ENCODE results near the gene PLXNC1.
A peak's percentile ranks its signal among the peaks of the same experiment; 100 is the strongest.

Gene PLXNC1

DNA sequence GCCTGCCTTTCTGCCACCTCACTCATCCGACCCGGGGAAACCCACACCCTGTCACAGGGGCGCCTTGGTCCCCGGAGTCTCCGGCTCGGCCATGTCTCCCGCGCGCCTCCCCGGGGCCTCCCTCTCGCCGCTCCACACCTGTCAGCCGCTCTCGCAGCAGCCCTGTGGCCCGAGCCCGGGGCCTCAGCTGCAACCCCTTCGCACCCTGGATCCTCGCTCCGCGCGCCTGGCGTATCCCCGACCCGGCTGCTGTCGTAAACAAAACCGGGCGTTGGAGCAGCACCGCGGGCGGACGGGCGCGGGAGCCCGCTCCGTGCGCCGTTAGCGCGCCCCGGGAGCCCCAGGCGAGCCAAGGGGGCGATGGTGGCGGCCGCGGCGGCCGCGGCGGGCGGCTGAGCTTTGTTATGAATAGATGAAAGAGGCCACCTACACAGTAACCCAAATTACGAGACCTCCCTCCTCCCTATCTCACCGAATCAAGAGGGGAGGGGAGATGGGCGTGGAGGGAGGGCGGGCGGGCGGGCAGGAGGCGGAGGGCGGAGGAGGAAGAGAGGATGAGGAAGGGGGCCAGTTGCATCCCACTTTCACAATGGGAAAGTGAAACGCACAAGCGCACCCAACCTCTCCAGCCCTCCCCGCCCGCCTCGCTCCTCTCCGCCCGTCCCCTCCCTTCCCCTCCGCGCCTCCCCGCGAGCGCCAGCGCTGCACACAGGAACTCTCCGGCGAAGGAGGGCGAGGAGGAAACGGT lies at the start of gene PLXNC1:
Gene PLXNC1 (plus strand): TSS at position 587 of the 748 bp plus-strand sequence. CDS start 395 bp downstream, outside the sequence.
- peak; percentile 59 for DNase-seq

DNA sequence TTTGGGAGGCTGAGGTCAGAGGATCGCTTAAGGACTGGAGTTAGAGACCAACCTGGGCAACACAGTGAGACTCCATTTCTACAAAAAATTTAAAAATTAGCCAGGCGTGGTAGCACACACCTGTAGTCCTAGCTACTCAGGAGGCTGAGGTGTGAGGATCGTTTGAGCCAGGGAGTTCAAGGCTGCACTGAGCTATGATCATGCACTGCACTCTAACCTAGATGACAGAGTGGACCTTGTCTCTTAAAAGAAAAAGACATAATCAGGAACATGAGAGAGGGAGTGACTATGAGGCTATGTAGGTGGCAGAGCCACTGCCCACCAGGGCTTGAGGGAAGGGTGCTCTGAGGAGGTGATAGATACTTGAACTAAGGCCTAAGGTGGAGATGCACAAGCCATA lies 49.2 kb upstream of the PLXNC1 start:
- no peak for DNase-seq

DNA sequence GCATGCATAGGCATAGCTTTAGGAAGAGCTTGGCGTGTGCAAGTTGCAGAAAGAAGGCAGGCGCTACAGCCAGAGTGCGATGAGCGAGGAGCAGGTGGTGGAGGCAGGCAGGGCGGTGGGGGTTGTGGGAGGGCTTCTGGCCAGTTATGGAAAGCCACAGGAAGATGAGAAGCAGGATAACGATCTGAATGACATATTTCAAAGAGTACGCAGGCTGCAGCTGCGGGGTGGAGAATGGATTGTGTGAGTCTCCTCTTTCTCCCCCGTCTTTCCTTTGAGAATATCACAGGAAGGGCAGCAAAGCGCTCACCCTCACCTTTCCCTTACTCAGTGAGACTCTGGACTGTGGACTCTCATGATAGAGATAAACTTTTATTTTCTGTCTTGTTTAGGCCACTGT lies 48.7 kb upstream of the PLXNC1 start:
- peak; percentile 36 for DNase-seq

DNA sequence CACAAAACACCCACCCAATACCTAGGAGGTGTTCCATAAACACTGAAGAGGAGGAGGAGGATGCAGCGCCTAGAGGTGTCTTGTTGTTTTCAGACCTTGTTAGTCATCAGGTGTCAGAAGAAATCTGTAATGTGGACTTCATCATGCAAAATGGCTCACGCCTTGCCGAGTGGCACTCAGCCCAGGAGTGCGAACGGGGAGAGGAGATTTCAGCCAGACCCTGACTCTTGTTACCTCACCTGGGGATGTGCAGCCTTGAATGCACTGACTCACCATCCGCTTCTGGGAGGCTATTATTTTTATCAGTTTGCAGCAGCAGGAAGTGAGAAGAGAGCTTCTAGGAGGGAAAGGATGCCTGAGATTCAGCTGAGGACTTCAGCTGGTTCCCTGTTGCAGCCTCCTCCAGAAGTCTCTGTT lies 48.2 kb upstream of the PLXNC1 start:
- no peak for DNase-seq

DNA sequence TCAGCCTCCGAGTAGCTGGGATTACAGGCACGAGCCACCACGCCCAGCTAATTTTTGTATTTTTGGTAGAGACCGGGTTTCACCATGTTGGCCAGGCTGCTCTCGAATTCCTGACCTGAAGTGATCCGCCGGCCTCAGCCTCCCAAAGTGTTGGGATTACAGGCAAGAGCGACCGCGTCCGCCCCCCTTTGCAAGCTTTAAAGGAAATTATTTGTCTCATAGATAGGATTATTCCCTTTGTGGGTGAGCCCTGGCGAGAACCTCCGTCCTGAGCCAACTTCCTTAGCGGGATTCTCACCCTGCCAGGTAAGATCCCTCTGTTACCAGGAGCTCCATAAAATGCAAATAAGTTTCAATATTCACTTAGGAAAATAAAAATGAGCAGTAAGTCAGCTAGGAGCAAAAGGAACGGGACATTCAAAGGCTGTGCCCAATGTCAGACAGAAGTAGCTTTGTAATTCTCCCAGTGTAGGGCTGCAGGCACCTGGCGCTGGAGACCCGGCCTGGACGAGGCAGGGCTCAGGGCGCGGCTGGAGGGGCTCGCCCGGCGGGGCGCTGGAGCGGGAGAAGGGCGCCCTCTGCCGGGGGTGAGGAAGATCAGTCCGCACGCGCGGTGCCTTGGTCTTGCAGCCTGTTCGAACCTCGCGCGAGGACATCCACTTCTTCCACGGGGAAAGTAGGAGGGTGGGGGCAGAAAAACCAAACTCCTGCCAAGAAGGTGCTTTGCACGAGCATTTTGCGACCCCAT lies 47.2 kb upstream of the PLXNC1 start:
- peak; percentile 79 for DNase-seq

DNA sequence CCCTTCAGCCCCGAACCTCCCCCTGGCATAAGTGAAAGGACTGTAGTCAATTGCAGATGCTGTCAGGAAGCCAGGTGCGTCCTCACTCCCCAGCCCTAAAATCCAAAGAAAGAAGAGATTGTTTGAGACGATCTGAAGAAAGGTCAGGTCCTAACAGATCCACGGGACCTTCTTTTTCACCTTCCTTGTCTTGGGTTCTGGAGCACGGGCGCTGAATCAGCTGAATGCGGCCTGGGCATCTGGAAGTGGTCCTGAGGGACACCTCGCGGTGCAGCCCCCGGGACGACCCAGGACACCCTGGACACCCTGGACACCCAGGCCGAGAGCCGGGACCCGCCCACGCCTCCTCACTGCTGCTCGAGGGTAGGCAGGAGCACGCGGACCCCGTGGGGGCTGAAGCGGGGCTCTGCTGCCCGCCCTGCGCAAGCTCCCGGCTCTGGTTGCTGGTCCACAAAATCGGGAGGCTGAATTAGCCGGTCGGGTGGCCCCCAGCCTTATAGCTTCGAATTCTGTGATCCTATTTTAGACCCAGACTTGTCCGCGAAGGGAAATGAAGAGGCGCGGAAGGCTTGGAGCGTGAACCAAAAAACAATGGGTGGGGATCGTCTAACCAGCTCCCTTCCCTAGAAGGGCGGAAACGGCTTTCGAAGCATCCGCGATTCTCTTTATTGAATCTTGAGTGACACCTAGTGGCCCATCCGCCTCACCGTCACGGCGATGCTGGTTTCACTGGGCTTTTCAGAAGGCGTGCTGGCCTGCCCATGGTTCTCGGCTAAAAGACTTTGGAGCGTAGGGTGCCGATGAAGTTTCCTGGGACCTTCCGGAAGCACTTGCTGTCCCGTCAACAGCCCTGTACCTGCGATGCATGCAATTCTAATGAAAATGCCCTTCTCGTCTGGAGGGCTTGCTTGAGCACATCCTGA lies 46.4 kb upstream of the PLXNC1 start:
- DNase-seq, result peak; percentile 83

DNA sequence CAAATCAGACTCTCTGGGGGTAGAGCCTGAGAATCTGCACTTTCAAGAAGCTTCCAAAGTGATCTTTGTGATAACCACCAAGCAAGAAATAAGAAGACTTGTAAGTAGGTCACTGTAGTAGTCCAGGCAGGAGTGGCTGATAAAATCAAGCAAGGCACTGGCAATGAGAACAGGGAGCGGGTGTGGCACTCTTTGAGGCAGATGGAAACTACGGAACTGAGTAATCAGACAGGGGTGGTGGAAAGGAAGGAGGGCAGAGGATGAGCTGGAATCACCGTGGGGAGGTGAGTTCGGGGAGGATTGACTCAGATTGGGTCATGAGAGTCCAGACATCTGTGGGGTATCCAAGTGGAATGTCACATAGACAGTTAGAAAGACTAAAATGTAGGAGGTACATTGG lies 44.4 kb upstream of the PLXNC1 start:
- DNase-seq, result no peak

DNA sequence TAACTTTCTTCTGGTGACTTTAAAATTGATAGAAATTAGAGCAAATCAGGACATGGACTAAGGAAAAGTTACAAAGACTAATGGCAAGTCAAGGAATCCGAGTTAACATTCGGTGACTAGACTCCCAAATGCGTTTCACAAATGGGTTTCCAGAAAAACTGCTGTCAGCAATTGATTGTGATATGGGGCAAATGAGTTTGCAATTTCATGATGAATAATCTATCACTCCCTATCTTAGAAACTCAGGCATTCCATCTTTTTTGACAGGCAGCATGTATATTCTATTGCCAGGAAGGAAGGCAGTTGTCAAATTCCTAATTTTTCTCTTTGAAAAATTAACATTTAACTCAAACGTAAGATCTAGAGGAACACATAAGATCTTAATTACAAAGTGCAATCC lies 40.5 kb upstream of the PLXNC1 start:
- DNase-seq, result no peak

DNA sequence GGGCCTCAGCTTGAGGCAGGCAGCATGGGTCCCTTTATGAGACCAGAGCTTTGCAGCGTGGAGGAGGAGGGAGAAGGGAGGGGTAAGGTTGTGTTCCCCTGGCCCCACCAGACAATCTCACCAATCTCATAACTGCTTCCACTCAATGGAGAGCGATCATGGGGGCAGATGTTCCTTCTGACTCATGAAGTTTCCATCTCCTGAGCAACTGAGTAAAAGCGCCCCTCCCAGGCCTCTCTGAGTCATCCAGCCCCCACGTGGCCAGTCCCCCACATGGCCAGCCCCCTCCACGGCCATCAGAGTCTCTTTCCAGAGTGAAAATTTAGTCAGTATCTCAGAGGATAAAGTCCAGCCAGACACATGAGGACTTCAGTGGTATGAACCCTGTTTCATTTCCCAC lies 39.2 kb upstream of the PLXNC1 start:
- no peak for DNase-seq

DNA sequence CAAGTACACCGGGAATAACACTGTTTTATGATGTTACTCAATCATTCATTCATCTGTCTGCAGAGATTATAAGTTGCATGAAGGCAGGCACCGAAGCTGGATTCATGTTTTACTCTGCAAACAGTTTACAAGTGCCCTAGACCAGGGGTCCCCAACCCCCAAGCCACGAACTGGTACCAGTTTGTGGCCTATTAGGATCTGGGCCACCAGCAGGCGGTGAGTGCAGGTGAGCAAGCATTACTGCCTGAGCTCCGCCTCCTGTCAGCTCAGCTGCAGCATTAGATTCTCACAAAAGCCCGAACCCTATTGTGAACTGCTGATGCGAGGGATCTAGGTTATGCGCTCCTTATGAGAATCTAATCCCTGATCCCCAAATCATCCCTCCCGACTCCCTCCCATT lies 38.1 kb upstream of the PLXNC1 start:
- DNase-seq, result no peak

DNA sequence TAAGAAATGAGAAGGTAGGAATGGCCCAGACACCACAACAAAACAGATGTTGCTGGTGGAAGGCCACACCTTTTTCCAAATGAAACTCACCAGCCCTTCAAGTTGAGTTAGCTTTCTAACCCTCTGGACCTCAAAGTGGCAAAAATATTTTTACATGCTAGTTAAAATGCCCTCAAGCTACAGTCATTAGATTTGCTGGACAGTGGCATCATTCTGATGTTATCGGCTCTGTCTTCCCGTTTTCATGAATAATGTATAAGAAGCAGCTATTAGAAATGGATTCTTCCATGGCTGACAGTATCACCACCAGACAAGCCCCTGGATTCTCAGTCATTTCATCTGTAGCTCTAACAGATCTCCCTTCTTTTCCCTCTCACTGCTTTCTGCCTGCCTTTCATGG lies 37.1 kb upstream of the PLXNC1 start:
- no peak for DNase-seq

DNA sequence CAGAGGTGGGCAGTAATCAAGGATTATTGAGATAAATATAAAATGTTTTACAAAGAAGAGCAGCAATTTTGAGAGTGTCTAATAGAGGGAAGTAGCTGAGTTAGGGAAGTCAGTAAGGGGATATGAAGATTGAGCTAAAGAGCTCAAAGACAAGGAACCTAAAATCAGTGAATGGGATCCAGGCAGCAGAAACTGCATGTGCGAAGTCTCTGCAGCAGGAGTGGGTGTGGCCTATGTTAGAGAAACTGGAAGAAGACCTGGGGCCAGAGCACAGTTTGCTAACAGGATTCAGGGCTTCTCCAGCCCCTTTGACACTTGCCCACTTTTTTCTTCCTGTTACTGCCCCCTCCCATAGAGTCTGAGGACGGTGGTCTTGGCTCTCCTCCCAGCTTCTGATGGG lies 36.3 kb upstream of the PLXNC1 start:
- no peak for DNase-seq

DNA sequence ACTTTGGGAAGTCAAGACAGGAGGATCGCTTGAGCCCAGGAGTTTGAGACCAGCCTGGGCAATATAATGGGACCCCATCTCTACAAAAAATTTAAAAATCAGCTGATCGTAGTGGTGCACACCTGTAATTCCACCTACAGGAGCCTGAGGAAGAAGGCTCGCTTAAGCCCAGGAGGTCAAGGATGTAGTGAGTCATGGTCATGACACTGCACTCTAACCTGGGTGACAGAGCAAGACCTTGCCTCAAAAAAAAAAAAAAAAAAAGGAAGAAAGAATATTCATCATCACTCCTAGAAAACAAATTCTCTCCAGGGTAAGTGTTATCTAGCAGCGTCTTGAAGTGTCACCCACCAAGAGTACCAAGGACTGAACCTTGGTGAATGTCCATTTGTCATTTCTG lies 34.2 kb upstream of the PLXNC1 start:
- no peak for DNase-seq

DNA sequence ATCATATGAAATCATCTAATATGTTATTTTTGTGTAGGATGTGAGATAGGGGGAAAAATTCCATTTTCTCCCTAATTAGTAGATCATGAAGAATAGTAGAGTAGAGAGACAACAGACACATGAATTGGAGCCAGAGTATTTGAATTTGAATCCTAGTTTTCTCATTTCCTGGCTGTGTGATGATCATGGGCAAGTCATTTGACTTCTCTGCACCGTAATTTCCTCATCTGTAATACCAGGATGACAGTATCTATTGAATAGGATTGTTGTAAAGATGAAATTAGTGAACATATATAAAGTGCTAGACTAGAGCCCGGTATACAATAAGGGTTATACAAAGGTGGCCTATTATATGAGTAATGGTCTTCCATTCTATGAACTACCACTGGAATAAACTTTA lies 32.2 kb upstream of the PLXNC1 start:
- DNase-seq, result no peak

DNA sequence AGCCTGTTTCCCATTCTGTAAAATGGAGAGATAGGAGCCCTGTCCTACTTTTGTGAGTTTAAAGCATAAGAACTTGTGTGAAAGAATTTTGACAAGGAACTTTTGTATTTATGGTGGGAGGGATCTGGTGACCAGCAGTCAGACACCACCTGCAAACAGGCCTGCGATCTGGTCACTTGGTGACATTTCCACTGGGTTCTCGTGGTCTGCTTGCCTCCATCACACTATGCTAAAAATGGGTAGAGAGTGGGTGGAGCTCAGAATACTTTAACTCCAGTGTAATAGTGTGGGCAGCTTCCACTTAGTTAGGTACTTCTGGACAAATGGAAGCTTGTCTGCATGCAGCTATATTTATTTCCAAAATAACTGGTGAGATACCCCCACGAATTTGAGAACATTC lies 26.5 kb upstream of the PLXNC1 start:
- no peak for DNase-seq

DNA sequence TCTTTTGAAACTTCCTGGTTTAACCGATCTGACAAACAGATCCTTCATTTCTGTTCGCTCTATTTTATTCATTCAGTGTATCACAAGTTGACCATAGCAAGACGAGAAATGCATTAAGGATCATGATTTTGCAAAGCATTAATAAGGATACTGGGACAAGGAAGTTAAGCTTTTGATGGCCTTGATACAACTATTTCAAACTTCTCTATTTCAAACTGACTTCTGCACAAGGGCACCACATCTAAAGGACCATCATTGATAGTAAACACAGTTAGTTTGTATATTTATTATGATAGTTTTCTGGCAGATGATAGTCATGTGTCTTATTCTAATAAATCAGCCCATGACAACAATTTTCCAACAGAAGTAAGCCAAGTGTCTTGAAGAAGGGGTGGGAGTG lies 25.8 kb upstream of the PLXNC1 start:
- DNase-seq, result no peak

DNA sequence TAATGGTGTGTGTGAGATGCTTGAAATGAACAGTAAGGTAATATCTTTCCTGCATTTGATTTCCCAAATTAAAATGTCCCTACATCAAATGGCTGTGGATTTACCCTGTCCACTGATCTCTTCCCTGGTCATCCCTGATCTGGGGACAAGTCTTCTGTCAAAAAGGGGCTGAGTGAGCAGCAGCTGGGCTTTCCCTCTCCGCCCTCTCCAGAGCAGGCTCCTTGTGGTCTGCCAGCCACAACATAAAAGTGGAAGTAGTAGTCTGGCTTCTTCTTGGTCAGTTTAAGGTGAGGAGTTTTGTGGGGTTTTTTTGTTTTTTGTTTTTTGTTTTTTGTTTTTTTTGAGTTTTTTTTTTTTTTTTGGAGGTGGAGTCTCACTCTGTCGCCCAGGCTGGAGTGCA lies 25.2 kb upstream of the PLXNC1 start:
- DNase-seq, result no peak

DNA sequence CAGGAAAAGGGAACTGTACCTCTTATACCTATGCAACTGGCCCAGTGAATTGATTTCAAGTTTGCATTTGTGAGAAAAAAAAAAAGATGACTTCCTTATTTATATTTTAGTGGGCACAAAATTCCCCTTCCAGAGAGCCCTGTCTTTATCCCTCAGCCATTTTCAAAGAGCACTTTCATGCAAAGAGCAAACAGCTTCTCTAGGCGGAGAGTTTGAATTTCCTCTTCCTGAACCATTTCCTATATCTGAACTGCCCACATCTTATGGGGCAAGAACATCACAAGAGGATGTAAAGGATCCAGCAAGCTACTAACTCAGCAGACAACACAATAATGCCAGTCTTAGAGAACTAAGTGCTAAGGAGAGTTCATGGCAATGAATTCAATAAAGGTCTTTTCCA lies 22.3 kb upstream of the PLXNC1 start:
- no peak for DNase-seq

DNA sequence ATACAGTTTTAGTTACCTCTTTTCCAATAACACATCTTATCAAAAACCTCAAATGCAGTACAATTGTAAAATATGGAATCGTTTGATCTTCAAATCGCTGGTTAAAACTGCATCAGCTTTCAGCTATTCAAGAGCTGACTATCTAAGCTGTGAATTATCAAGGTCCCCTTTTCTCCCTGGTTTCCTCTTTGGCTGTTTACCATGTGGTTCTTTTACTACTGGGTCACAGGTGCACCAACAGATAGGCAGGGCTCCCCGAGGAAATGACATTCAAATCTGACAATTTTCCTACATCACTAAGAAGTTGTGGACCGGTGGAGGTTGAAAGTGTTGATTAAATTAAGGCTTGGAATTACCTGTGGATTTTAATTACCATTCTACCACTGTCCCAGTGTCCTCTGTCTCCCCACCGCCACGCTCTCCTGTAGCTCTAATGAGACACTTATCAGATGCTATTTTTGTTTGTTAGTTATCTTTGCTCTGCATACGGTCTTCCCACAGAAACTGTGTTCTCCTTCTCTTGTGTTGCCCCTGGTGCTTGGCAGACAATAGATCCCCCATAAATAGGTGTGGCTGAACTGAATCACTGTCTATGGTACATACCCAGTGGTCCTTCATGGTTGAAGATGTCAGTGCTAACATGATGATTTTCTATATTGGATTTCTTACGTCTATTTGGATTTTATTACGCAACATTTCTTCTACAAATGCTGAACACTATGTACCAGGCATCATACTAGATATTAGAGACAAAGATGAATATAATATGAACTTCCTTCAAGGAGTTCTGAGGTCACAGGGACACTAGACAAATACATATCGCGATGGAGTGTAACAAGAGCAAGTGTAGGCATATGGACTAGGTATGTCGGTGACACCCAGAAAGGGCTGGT lies 20.9 kb upstream of the PLXNC1 start:
- no peak for DNase-seq

DNA sequence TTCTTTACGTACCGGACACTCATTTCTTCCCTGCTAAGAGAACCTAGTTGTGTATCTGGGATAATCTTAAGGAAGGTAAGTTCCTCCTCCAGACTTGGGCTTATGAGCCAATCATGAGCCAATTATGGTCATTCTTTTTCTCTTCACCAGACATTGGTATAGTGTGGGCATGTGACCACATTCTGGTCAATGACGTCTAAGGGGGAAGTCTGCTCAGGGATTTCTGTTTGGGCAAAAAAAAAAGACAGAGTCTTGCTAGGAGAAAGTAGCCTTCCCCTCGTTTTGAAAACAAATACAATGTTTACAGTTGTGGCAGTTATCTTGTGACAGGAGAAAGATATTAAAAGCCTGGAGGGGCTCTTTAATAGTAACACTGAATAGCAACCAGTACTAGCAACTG lies 20.1 kb upstream of the PLXNC1 start:
- no peak for DNase-seq

DNA sequence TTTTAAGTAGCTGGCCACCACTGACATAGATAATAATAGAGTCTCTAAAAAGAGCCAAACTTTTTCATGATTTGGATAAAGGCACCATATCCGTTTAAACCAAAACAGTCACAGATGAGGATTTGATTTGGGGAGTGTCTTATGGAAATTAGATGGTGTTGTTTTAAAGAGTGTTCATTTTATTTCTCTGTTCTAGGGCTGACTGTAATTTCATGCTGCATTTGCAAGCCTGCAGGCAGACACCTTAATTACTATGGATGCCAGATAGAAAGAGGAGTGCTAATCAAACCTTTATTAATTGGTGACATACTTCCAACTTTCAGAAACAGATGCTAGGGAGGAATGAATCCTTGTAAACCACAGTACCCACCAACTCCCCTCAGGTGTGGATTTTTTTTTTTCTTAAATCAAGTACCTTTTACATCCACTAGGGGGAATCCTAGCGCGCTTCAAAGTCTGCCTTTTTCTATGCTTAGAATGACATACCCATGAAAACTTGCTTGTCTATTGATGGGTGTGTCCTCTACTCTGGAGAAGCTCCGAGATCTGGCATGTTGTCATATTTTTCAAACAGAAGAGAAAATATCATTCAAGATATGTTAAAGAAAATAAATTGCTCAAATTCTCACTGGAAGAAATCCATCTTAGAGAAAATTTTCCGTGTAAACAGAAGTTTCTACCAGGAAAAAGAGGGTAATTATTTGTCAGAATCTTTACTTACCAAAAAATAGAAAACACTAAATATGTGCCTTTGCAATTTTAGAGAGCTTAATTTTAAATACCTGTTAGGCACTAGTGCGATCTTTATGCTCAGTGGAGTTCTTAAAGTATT lies 14.2 kb upstream of the PLXNC1 start:
- DNase-seq, result peak; percentile 67

DNA sequence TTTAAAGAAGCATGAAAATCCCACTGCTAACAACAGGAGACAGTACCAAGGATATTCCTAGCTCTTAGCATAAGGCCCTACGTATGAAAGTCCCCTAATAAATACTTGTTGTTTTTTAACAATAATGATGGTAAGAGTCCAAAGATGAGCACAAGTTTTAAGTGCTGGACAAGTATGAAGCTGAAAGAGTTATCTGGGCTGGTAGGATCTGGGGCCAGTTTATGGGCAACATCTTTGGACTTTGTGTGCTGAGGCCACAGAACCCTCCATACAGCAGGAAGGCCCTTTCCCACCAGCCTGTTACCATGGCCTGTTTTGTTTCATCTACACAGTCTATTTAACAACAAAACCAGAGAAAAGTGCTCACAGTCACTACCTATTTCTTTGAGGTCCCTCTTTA lies 12.5 kb upstream of the PLXNC1 start:
- DNase-seq, result no peak
